Measurements from ENCODE around the gene TMUB2.

TMUB2 gene

DNA sequence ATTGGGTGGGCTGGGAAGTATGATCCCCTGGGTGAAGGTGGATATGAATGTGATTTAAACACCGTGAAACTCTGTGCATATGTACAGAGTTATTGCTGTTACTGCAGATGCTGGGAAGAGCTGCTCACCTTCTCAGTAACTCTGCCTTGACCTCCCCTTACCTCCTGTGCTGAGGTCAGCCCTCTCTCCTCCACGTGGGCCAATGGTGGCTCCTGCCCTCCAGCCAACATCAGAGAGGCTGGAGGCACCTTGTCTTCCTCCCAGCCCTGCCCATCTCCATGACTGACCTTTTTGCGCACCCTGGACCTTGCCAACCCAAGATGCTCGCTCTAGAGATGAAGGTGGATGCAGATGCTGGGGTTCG, 16.7 kb upstream of the TMUB2 start:
- Mint-ChIP-seq H3K27ac (no peak overlapping the region), H3K4me1 (ENCODE audit: low read depth) (peaks cover 8% of the 10 kb centered on the region), H3K36me3 (ENCODE audit: low read depth) (no peaks in the 10 kb centered on the region), H3K27me3 (no peaks in the 10 kb centered on the region), H3K9me3 (no peaks in the 10 kb centered on the region), H3K4me3 (no peak overlapping the region)

DNA sequence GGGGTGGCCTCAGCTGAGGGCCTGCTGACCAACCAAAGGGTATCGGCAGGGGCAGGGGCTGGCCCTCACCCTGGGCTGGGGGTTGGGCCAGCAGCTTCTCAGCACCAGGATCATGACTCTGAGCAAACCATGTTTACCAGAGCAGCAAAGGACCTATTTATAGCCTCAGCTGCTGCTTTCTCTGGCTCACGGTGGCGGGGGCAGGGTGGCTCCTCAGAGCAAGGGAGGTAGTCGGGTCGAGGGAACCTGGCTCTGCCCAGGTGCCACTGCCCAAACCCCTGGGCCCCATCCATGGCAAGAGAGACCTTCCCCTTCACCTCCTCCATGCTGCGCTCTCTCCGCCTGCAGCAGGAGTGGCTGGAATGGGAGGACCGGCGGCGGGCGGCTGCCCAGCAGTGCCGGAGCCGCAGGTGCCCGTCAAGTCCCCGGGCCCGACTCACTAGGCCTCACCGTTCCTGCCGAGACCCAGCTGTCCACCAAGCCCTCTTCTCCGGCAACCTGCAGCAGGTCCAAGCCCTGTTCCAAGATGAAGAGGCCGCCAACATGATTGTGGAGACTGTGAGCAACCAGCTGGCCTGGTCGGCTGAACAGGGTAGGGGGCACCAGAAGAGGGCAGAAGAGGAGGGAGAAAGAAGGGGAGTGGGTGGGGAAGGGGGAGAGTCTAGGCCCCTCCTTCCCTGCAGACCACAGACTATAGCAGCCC, 16.1 kb upstream of the TMUB2 start, which contains the start of gene ASB16:
TSS of gene ASB16 (plus strand) at position 206 of the 703 bp plus-strand sequence. CDS start at position 292, 86 bp downstream.
- H3K27ac Mint-ChIP-seq, result no peak within 1 kb of the TSS
- H3K4me3 Mint-ChIP-seq, result no peak within 1 kb of the TSS
- no peaks in the 10 kb centered on the region for H3K9me3 Mint-ChIP-seq
- peaks cover 8% of the 10 kb centered on the region for H3K4me1 Mint-ChIP-seq (ENCODE audit: low read depth)
- H3K27me3 Mint-ChIP-seq, result no peaks in the 10 kb centered on the region
- H3K36me3 Mint-ChIP-seq (ENCODE audit: low read depth), result peaks cover 3% of the 10 kb centered on the region

GRCh38 chr17:44171931-44172455, 14.8 kb upstream of the TMUB2 start:
- no peak overlapping the region for H3K4me3 Mint-ChIP-seq
- H3K36me3 Mint-ChIP-seq (ENCODE audit: low read depth), result peaks cover 9% of the 10 kb centered on the region
- H3K9me3 Mint-ChIP-seq, result no peaks in the 10 kb centered on the region
- H3K4me1 Mint-ChIP-seq (ENCODE audit: low read depth), result peaks cover 8% of the 10 kb centered on the region
- no peak overlapping the region for H3K27ac Mint-ChIP-seq
- H3K27me3 Mint-ChIP-seq, result no peaks in the 10 kb centered on the region

DNA sequence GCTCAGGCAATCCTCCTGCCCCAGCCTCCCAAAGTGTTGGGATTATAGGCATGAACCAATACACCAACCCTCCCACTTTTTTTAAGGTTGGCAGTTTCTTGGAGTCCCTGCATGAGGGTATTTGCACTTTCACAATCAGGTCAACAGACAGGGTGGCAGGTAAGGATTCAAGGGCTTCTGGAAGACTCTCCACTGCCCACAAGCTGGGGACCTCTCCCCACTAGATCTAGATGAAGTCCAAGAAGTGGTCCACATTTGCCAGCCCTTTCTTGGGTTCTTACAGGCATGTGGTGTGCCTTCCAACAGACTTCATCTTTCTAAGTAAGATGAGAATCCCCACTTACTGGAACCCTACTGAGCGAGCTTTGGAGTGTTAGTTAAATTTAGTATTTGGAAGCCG, 12.3 kb upstream of the TMUB2 start:
- H3K27me3 Mint-ChIP-seq, result no peaks in the 10 kb centered on the region
- H3K36me3 Mint-ChIP-seq (ENCODE audit: low read depth), result peaks cover 19% of the 10 kb centered on the region

GRCh38 chr17:44176257-44176656, 10.5 kb upstream of the TMUB2 start:
- Mint-ChIP-seq H3K36me3 (ENCODE audit: low read depth) (peaks cover 19% of the 10 kb centered on the region), H3K9me3 (no peaks in the 10 kb centered on the region), H3K27me3 (no peaks in the 10 kb centered on the region), H3K27ac (no peak overlapping the region), H3K4me1 (ENCODE audit: low read depth) (no peaks in the 10 kb centered on the region), H3K4me3 (no peak overlapping the region)

More for the DNA sequence above, 12.3 kb upstream of the TMUB2 start:
- Mint-ChIP-seq H3K4me1 (ENCODE audit: low read depth) (no peaks in the 10 kb centered on the region), H3K4me3 (no peak overlapping the region), H3K27ac (no peak overlapping the region), H3K9me3 (no peaks in the 10 kb centered on the region)

DNA sequence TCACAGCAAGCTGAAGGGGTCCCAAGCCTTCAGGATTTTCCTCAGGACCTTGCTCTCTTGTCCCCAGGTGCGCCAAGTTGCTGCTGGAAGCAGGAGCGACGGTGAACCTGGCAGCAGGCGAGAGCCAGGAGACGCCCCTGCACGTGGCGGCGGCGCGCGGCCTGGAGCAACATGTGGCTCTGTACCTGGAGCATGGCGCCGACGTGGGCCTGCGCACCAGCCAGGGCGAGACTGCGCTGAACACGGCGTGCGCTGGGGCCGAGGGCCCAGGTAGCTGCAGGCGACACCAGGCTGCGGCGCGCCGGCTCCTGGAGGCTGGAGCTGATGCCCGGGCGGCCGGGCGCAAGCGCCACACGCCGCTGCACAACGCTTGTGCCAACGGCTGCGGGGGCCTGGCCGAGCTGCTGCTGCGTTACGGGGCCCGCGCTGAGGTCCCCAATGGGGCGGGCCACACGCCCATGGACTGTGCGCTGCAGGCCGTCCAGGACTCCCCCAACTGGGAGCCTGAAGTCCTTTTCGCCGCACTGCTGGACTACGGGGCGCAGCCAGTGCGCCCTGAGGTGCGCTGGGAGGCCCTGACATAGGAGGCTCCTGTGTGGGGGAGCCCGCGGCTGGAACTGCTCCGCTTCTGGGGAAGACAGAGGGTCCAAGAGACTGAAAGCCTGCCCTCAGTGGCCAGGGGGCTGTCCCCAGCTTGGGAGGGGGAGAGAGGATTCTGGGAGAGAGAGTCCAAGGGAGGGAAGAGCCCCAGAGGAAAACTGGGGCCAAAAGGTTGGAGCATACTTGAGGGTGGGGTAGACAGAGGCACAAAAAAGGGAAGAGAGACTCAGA, 9.9 kb upstream of the TMUB2 start:
- peaks cover 3% of the 10 kb centered on the region for H3K4me1 Mint-ChIP-seq (ENCODE audit: low read depth)
- H3K27ac Mint-ChIP-seq, result no peak overlapping the region
- peaks cover 24% of the 10 kb centered on the region for H3K36me3 Mint-ChIP-seq (ENCODE audit: low read depth)
- no peaks in the 10 kb centered on the region for H3K27me3 Mint-ChIP-seq
- no peak overlapping the region for H3K4me3 Mint-ChIP-seq
- H3K9me3 Mint-ChIP-seq, result no peaks in the 10 kb centered on the region

GRCh38 chr17:44177640-44178039, 9.1 kb upstream of the TMUB2 start:
- Mint-ChIP-seq H3K4me3 (no peak overlapping the region), H3K4me1 (ENCODE audit: low read depth) (peaks cover 3% of the 10 kb centered on the region), H3K27me3 (no peaks in the 10 kb centered on the region), H3K36me3 (ENCODE audit: low read depth) (peaks cover 32% of the 10 kb centered on the region), H3K27ac (no peak overlapping the region), H3K9me3 (no peaks in the 10 kb centered on the region)

DNA sequence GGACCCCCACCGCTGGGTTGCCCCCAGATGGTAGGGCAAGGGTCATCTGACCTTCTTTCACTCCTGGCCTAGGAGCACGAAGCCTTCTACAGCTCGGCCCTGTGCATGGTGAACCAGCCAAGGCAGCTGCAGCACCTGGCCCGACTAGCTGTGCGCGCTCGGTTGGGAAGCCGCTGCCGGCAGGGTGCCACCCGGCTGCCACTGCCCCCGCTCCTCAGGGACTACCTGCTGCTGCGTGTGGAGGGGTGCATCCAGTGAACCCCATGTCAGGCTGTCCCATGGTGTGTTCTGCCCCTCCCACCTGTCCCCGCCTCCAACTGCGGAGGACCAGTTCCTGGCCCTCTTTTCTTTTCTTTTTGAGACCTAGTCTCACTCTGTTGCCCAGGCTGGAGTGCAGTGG, 8.6 kb upstream of the TMUB2 start:
- Mint-ChIP-seq H3K27me3 (no peaks in the 10 kb centered on the region), H3K27ac (no peak overlapping the region), H3K9me3 (no peaks in the 10 kb centered on the region), H3K36me3 (ENCODE audit: low read depth) (peaks cover 33% of the 10 kb centered on the region), H3K4me3 (no peak overlapping the region), H3K4me1 (ENCODE audit: low read depth) (peaks cover 3% of the 10 kb centered on the region)

GRCh38 chr17:44183024-44183423, 3.7 kb upstream of the TMUB2 start:
- peak overlapping the region; percentile 26 for H3K27ac Mint-ChIP-seq
- H3K27me3 Mint-ChIP-seq, result no peaks in the 10 kb centered on the region
- H3K36me3 Mint-ChIP-seq (ENCODE audit: low read depth), result peaks cover 27% of the 10 kb centered on the region
- H3K4me3 Mint-ChIP-seq, result no peak overlapping the region
- H3K4me1 Mint-ChIP-seq (ENCODE audit: low read depth), result peaks cover 34% of the 10 kb centered on the region
- H3K9me3 Mint-ChIP-seq, result no peaks in the 10 kb centered on the region

DNA sequence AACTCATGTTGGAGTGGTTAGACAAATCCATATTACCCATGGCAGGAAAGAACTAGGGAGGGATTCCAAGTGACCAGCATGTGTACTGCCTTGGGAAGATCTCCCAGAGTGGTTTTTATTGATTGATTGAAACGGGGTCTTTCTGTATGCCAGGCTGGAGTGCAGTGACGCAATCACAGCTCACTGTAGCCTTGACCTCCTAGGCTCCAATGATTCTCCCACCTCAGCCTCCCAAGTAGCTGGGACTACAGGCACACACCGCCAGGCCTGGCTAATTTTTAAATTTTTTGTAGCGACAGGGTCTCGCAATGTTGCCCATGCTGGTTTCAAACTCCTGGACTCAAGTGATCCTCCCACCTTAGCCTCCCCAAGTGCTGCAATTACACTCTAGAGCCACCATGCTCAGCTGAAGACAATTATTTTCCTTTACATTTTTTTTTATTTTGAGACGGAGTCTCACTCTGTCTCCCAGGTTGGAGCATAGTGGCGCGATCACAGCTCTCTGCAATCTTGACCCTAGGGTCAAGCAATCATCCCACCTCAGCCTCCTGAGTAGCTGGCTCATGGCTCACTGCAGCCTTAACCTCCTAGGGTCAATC, 2.5 kb upstream of the TMUB2 start:
- Mint-ChIP-seq H3K36me3 (ENCODE audit: low read depth) (peaks cover 20% of the 10 kb centered on the region), H3K9me3 (no peaks in the 10 kb centered on the region), H3K4me3 (no peak overlapping the region), H3K27me3 (no peaks in the 10 kb centered on the region), H3K27ac (no peak overlapping the region), H3K4me1 (ENCODE audit: low read depth) (peaks cover 44% of the 10 kb centered on the region)

GRCh38 chr17:44187131-44187899, 543 bp downstream of the TMUB2 start:
- H3K4me1 Mint-ChIP-seq (ENCODE audit: low read depth), result peaks cover 41% of the 10 kb centered on the region
- no peaks in the 10 kb centered on the region for H3K27me3 Mint-ChIP-seq
- H3K36me3 Mint-ChIP-seq (ENCODE audit: low read depth), result peaks cover 27% of the 10 kb centered on the region
- H3K27ac Mint-ChIP-seq, result peak overlapping the region; percentile 94
- H3K4me3 Mint-ChIP-seq, result peak overlapping the region; percentile 99
- H3K9me3 Mint-ChIP-seq, result no peaks in the 10 kb centered on the region

DNA sequence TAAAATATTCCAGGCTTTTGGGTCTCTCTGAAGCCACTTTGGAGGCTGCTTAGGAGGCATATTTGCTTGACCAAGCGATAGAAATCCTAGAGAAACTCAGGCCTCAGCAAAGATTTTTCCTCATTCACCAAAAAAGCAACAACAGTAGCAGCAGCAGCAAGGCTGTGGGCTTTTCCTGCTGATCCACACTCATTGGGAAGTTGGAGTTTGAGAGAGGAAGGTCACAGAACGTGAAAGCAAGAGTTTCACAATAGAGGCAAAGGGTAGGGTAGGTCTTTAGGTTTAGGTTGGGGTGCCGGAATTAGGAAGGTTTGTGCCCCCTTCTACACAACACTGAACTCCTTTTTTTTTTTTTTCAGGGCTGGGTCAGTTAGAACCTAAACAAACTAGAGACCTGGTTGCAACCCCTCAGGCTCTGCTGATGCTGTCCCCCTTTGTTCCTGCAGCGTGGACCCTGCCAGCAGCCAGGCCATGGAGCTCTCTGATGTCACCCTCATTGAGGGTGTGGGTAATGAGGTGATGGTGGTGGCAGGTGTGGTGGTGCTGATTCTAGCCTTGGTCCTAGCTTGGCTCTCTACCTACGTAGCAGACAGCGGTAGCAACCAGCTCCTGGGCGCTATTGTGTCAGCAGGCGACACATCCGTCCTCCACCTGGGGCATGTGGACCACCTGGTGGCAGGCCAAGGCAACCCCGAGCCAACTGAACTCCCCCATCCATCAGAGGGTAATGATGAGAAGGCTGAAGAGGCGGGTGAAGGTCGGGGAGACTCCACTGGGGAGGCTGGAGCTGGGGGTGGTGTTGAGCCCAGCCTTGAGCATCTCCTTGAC, 2.0 kb downstream of the TMUB2 start:
- Mint-ChIP-seq H3K9me3 (no peaks in the 10 kb centered on the region), H3K27ac (peak overlapping the region; percentile 94), H3K4me1 (ENCODE audit: low read depth) (peaks cover 37% of the 10 kb centered on the region), H3K36me3 (ENCODE audit: low read depth) (peaks cover 25% of the 10 kb centered on the region), H3K27me3 (no peaks in the 10 kb centered on the region), H3K4me3 (peak overlapping the region; percentile 99)

DNA sequence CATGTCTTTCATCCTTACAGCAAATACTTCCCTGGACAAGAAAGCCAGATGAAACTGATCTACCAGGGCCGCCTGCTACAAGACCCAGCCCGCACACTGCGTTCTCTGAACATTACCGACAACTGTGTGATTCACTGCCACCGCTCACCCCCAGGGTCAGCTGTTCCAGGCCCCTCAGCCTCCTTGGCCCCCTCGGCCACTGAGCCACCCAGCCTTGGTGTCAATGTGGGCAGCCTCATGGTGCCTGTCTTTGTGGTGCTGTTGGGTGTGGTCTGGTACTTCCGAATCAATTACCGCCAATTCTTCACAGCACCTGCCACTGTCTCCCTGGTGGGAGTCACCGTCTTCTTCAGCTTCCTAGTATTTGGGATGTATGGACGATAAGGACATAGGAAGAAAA, 3.7 kb downstream of the TMUB2 start:
- Mint-ChIP-seq H3K36me3 (ENCODE audit: low read depth) (peaks cover 37% of the 10 kb centered on the region), H3K27me3 (no peaks in the 10 kb centered on the region), H3K9me3 (no peaks in the 10 kb centered on the region)

GRCh38 chr17:44191369-44191768, 4.6 kb downstream of the TMUB2 start:
- Mint-ChIP-seq H3K9me3 (no peaks in the 10 kb centered on the region), H3K4me3 (no peak overlapping the region), H3K27ac (peak overlapping the region; percentile 58), H3K27me3 (no peaks in the 10 kb centered on the region), H3K36me3 (ENCODE audit: low read depth) (peaks cover 41% of the 10 kb centered on the region), H3K4me1 (ENCODE audit: low read depth) (peaks cover 18% of the 10 kb centered on the region)

More for the DNA sequence above, 3.7 kb downstream of the TMUB2 start:
- no peak overlapping the region for H3K4me3 Mint-ChIP-seq
- H3K4me1 Mint-ChIP-seq (ENCODE audit: low read depth), result peaks cover 23% of the 10 kb centered on the region
- H3K27ac Mint-ChIP-seq, result no peak overlapping the region

All from stimulated activated naive CD8-positive, alpha-beta T cell treated with anti-CD3 and anti-CD28 coated beads, Interleukin-15, Interleukin-2, amounts not matched to agents 100 ng/mL and 50 ng/mL, for 24 hours (primary cell).